ENCODE results near the gene ERC2.

Gene ERC2

GRCh38 chr3:56233742-56234141 is 234.5 kb downstream of the ERC2 start:
- no peak for DNase-seq

GRCh38 chr3:56229311-56229710 is 239.0 kb downstream of the ERC2 start:
- no peak for DNase-seq

DNA sequence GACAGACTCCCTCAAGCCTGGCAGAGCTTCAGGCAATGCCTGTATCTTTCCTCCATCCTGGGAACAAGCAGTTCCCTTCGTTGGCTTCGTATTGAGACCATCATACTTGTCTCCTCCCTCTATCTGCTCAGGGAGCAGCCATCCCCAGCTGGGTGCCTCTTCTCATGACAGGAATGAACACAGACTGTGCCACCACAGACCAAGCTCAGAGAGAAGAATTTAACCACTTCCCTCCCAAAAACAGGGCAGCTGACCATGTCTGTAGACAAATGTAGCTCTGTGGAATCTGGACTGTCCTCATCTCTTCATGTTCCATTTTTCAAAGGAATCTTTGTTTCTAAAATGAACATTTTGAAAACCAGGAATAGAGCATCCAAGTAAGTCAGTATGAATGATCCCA is 245.4 kb downstream of the ERC2 start:
- no peak for DNase-seq

GRCh38 chr3:56219894-56220805 is 248.1 kb downstream of the ERC2 start:
- DNase-seq: no peak

DNA sequence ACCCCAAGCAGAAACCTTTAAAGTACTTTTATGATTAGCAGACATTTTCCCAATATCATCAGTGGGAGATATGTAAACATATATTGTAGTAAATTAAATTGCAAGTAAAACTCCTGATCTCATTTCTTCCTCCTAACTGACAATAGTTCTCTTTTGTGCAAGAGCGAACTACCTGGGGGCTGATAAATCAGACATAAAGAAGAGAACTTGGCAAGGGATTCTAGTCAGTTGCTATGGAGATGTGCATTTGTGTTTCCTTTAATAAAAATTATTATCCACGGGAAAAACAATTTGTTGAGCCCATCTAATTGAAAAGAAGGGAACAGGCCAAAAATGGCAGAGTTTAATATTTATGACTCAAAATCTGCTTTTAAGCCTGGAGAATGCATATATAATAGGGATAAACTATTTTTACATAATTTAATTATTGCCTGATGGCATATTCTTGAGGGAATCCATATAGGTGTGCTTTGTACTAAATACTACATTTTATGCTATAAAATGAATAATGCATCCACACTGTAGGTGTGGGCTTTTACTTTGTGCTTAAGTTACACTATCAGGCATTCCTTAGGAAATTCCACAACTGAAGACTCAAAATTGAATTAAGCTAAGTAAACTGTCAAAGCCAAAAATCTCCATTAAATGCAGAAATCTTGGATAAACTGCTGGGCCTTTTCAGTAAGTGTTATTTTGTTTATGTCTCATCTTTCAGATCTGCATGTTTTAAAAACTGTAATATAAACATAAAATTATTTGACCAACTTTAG is 258.1 kb downstream of the ERC2 start:
- DNase-seq: no peak

DNA sequence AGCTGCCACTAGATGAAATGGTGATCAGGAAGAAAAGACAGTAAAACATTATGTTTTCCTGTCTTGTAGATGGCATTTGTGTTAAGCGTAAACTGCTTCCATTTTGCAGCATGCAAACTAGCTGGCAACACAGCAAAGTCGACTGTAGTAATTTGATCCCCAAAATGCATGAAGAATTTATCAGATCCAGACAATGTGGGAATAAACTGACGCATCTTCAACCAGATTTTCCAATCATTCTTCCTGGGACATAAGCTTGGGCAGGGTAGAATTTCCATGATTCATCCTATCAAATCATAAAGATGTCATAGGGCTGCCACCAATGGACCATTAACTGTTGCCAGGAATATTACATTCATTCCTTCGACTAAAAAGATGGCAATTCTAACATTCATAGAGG is 260.3 kb downstream of the ERC2 start:
- DNase-seq: no peak

GRCh38 chr3:56205406-56205805 is 262.9 kb downstream of the ERC2 start:
- DNase-seq: no peak

- DNase-seq: no peak
These were observed 265.3 kb downstream of the ERC2 start for GRCh38 chr3:56202997-56203396.

DNA sequence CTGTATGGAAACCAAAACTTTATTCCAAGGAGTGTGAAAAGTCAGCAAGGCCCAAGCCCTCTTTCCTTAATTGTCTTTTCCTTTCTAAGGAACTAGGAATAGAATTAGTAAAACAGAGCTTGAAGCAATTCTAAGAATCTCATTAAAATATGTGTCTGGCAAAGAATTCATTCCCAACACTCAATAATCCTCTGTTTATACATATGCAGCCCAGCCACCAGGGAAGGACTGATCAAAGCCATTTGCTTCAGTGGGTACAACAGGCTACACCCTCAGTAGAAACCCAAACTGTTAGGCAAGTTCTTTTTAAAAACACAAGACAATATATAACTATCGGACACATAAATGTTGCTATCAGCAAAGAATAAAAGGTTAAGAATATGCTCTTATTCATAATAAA is 266.9 kb downstream of the ERC2 start:
- no peak for DNase-seq

DNA sequence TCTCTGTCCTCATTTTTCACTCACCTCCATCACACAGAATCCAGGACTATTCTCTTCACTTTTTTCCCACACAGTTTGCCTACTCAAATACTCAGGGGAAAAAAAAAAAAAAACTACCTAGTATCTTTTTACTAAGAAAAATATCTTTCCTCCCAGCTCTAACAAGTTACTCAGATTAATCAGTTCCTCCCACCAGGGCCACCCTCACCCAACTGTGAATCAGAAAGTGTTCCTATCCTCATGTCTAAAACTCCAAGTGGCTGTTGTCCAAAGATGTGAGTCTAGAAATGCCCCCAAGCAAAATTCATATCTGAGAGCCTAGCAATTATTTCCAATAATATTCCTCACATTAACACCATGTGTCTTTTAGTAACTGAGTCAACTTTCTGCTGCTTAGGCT is 268.0 kb downstream of the ERC2 start:
- no peak for DNase-seq

GRCh38 chr3:56197991-56198390 is 270.3 kb downstream of the ERC2 start:
- no peak for DNase-seq

DNA sequence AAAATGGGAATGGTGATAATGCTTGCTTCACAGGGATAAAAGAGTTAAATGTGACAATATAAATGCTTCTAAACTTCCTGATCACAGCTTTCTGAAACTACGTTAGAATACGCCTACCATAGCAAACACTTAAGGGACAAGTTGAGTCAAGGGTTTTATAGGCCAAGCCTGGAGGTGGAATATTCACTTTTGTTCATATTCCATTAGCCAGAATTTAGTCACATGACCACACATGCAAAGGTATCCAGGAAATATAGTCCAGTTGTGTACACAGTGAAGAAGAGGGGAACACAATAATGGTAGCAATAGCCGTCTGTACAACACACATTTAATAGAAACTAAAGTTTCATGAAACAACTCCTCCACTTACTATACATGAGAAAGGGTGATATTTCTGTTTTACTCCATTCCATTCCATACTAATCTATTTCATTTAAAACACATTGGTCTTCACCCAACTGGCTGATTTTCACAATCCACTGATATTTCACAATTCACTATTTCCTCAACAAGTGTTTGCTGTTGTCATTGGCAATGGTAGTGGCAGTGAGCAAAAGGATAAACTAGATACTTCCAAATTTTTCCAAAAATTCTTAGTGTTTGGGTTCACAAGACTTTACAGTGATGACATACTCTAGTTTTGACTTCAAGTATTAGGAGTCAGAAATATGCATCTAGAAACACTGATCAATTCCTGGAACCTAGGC is 270.9 kb downstream of the ERC2 start:
- no peak for DNase-seq

GRCh38 chr3:56196700-56197099 is 271.6 kb downstream of the ERC2 start:
- no peak for DNase-seq

- DNase-seq: no peak
These were observed 274.7 kb downstream of the ERC2 start for GRCh38 chr3:56193519-56193918.

DNA sequence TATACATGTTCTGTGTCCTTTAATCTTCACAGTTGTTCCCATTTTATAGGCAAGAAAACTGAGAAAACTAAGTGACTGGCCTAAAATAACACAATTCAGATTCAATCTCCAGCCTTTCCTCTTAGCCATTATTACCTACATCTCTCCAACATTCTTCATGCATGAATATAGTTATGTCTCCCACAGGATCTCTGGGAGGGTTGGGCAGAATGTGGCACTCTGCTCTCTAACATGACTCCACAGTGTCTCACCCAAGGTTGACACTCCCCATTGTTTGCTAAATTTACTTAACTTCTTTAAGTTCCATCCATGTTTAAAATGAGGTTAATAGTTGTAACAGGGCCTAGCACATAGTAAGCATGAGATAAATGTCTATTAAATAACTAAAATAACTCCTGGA is 276.3 kb downstream of the ERC2 start:
- DNase-seq: no peak

GRCh38 chr3:56190771-56191305 is 277.4 kb downstream of the ERC2 start:
- DNase-seq: no peak

GRCh38 chr3:56190130-56190529 is 278.1 kb downstream of the ERC2 start:
- DNase-seq: no peak

DNA sequence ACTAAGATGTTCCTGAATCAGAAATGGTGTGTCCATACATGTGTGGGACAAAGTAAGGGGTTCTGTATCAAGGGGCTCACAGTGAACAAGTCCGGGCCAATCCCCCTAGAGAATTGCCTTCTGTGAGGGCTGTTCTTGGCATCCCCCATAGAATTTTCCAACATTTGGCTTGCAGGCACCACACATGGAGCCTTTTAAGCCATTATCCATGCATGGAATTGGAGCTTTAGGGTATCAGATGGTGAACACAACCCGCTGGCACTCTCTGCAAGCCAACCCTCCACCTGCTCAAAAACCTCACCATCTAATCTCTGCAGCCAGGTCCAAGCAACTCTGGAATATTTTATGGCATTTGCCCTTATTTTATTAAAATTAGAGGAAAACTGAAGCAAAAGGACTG is 278.7 kb downstream of the ERC2 start:
- no peak for DNase-seq

DNA sequence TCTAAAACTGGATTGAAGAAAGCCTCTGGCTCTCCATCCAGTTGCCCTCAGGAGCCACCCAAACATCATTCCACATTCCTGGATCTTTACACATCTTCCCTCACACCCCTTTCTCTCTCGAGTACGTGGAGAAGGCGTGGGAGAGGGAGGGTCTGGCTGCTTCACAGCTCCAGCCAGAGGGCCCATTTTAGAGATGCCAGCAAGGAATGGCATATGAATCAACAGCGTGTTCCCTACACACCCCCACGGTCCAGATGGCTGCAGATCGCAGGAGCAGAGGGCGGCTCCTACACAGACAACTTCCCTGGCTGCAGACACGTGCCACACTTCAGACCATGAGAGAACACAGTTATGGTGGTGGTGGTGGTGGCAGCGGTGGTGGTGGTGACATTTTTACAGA is 280.1 kb downstream of the ERC2 start:
- no peak for DNase-seq

- no peak for DNase-seq
These were observed 281.2 kb downstream of the ERC2 start for GRCh38 chr3:56187051-56187450.

DNA sequence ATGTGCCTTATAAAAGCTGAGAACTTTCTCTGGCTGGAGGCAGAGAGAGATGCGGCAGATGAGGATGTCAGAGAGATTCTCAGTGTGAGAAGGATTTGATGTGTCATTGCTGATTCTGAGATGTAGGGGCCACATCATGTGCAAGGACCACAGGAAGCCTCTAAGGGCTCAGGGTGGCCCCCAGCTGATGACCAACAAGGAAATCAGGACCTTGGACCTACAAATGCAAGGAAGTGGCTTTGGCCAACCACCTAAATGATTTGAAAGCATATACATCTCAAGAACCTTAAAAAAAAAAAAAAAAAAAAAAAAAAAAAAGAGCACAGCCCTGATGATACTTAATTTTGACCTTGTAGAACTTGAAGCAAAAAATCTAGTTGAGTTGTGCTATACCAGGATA is 282.4 kb downstream of the ERC2 start:
- no peak for DNase-seq

- no peak for DNase-seq
These were observed 284.7 kb downstream of the ERC2 start for GRCh38 chr3:56183529-56183928.

DNA sequence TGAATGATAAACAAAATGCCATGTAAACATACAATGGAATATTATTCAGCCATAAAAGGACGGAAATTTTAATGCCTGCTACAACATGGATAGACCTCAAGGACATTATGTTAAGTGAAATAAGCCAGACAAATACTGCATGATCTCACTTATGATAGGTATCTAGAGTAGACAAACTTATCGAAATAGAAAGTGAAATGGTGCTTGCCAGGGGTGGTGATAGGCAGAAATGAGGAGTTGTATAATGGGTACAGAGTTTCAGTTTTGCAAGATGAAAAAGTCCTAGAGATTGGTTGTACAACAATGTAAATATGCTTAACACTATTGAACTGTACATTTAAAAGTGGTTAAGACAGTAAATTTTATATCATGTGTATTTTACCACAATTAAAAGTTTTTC is 287.8 kb downstream of the ERC2 start:
- DNase-seq: no peak

Measured in stimulated activated CD4-positive, alpha-beta T cell treated with anti-CD3 and anti-CD28 coated beads, Interleukin-2, amount 100 ng/mL, for 24 hours (primary cell).